Activated CD8-positive, alpha-beta memory T cell treated with anti-CD3 and anti-CD28 coated beads, Interleukin-2, amount 50 U/mL, for 1 hour (primary cell): ENCODE results near the gene OOSP4A.

Experiments used
- DNase-seq: peaks from one replicate; pipeline ENCODE4 v3.0.0-alpha.2; 2020; ENCODE audit errors: extremely low read depth

The OOSP4A gene

GRCh38 chr11:59963733-59964132, at the start of gene OOSP4A:
Gene OOSP4A (plus strand): TSS chr11:59964033. CDS start chr11:59964033, 0 bp downstream.
- no peak for DNase-seq

- DNase-seq, result no peak
Observed at GRCh38 chr11:59918480-59918879, 45.4 kb upstream of the OOSP4A start.

- no peak for DNase-seq
Observed at GRCh38 chr11:59918987-59919589, 44.7 kb upstream of the OOSP4A start.

GRCh38 chr11:59923813-59924212, 40.0 kb upstream of the OOSP4A start:
- no peak for DNase-seq

- DNase-seq, result no peak
Observed at GRCh38 chr11:59931688-59932087, 32.1 kb upstream of the OOSP4A start.

- no peak for DNase-seq
Observed at GRCh38 chr11:59938132-59938531, 25.7 kb upstream of the OOSP4A start, which contains the start of gene OOSP1. Gene OOSP1 (plus strand): TSS chr11:59938432. CDS start chr11:59938455, 23 bp downstream.

GRCh38 chr11:59938718-59939117, 25.1 kb upstream of the OOSP4A start:
- no peak for DNase-seq

- DNase-seq, result no peak
Observed at GRCh38 chr11:59939482-59939881, 24.4 kb upstream of the OOSP4A start.

- DNase-seq, result no peak
Observed at GRCh38 chr11:59941091-59941490, 22.7 kb upstream of the OOSP4A start.

GRCh38 chr11:59943997-59944714, 19.7 kb upstream of the OOSP4A start:
- DNase-seq, result no peak

GRCh38 chr11:59944720-59945119, 19.1 kb upstream of the OOSP4A start:
- DNase-seq, result no peak

GRCh38 chr11:59953463-59954218, 10.2 kb upstream of the OOSP4A start:
- no peak for DNase-seq

GRCh38 chr11:59954219-59954847, 9.5 kb upstream of the OOSP4A start:
- DNase-seq, result no peak

GRCh38 chr11:59957094-59957493, 6.7 kb upstream of the OOSP4A start:
- no peak for DNase-seq

GRCh38 chr11:59960502-59961381, 3.1 kb upstream of the OOSP4A start:
- no peak for DNase-seq

GRCh38 chr11:59962107-59962482, 1.7 kb upstream of the OOSP4A start:
- no peak for DNase-seq

- DNase-seq, result no peak
Observed at GRCh38 chr11:59965424-59965823, 1.6 kb downstream of the OOSP4A start.

- DNase-seq, result no peak
Observed at GRCh38 chr11:59966201-59966600, 2.4 kb downstream of the OOSP4A start.

- DNase-seq, result no peak
Observed at GRCh38 chr11:59967677-59968394, 4.0 kb downstream of the OOSP4A start.

- DNase-seq, result no peak
Observed at GRCh38 chr11:59968395-59968783, 4.6 kb downstream of the OOSP4A start.

- DNase-seq, result no peak
Observed at GRCh38 chr11:59973097-59973496, 9.3 kb downstream of the OOSP4A start.
